ENCODE measurements around the gene AKAP6. TPM values are rescaled to one million over a fixed set of nuclear protein-coding genes. Genes with fewer than 3 reads are reported as not detected.

The AKAP6 gene
- total RNA-seq, 1 donor from 2014 or later = 7.7 TPM

GRCh38 chr14:32737621-32738020 is 408.5 kb downstream of the AKAP6 start:
- Histone ChIP-seq H3K9me3 (no peaks in the 10 kb centered on the region), H3K27me3 (no peaks in the 10 kb centered on the region), H3K36me3 (no peaks in the 10 kb centered on the region), H3K4me3 (no peak overlapping the region), H3K4me1 (no peaks in the 10 kb centered on the region), H3K27ac (no peak overlapping the region)
- TF ChIP-seq, protein P1, sequence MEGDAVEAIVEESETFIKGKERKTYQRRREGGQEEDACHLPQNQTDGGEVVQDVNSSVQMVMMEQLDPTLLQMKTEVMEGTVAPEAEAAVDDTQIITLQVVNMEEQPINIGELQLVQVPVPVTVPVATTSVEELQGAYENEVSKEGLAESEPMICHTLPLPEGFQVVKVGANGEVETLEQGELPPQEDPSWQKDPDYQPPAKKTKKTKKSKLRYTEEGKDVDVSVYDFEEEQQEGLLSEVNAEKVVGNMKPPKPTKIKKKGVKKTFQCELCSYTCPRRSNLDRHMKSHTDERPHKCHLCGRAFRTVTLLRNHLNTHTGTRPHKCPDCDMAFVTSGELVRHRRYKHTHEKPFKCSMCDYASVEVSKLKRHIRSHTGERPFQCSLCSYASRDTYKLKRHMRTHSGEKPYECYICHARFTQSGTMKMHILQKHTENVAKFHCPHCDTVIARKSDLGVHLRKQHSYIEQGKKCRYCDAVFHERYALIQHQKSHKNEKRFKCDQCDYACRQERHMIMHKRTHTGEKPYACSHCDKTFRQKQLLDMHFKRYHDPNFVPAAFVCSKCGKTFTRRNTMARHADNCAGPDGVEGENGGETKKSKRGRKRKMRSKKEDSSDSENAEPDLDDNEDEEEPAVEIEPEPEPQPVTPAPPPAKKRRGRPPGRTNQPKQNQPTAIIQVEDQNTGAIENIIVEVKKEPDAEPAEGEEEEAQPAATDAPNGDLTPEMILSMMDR (IDR thresholded peaks at IDR 0.05) = no peak
- intact Hi-C loops (cut with DNase I) = no loop called here
- no peak for DNase-seq
- no peak for ATAC-seq

DNA sequence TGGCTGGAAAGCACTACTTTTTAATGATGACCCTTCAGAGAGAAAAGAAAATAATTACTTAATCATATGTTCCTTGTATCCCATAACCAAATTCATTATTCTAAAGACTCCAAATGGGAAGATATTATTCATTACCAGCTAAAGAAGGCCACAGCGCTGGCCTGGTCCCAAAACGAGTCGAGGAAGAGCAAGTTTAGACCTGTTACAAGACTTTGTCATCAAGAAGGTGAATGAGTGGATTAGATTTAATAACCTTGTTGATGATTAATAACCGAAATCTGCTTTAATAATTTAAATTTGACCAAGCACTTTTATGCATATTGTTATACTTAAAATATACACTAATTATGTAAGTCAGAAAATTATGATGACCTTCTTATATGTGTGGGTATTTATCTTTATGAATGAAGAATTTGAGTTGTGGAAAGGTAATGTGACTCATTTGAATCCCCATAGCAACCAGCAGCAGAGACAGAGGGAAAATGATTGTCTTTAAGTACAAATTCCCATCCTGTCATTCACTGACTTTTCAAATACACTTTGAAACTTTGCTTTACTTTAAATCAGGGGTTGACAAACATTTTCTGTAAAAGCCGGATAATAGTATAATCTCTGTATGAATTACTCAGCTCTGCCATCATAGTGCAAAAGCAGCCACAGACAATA is 409.2 kb downstream of the AKAP6 start:
- no peaks in the 10 kb centered on the region for H3K9me3 ChIP-seq
- TF ChIP-seq, protein P1 (IDR thresholded peaks at IDR 0.05) = no peak
- DNase-seq (no peak), ATAC-seq (no peak)
- no peaks in the 10 kb centered on the region for H3K36me3 ChIP-seq
- no peak overlapping the region for H3K4me3 ChIP-seq
- no peaks in the 10 kb centered on the region for H3K27me3 ChIP-seq
- intact Hi-C loops (cut with DNase I) = no loop called here
- H3K4me1 ChIP-seq = no peaks in the 10 kb centered on the region
- H3K27ac ChIP-seq = no peak overlapping the region

DNA sequence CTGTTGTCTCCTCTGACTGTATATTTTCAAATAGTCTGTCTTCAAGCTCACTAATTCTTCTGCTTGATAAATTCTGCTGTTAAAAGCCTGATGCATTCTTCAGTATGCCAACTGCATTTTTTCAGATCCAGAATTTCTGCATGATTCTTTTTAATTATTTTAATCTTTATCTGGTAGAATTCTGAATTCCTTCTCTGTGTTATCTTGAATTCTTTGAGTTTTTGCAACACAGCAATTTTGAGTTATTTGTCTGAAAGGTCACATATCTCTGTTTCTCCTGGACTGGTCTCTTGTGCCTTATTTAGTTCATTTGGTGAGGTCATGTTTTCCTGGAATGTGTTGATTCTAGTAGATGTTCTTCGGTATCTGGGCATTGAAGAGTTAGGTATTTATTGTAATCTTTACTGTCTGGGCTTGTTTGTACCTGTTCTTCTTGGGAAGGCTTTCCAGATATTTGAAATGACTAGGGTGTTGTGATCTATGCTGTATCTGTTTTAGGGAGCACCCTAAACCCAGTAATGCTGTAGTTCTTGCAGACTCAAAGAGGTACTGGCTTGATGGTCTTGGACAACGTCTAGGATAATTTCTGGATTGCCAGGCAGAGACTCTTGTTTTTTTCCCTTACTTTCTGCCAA is 415.8 kb downstream of the AKAP6 start:
- ATAC-seq (no peak), DNase-seq (no peak)
- H3K27ac ChIP-seq = no peak overlapping the region
- no peaks in the 10 kb centered on the region for H3K4me1 ChIP-seq
- H3K36me3 ChIP-seq = no peaks in the 10 kb centered on the region
- H3K4me3 ChIP-seq = no peak overlapping the region
- no peaks in the 10 kb centered on the region for H3K9me3 ChIP-seq
- no peaks in the 10 kb centered on the region for H3K27me3 ChIP-seq
- TF ChIP-seq, protein P1 (IDR thresholded peaks at IDR 0.05) = no peak
- intact Hi-C loops (cut with DNase I) = no loop called here

DNA sequence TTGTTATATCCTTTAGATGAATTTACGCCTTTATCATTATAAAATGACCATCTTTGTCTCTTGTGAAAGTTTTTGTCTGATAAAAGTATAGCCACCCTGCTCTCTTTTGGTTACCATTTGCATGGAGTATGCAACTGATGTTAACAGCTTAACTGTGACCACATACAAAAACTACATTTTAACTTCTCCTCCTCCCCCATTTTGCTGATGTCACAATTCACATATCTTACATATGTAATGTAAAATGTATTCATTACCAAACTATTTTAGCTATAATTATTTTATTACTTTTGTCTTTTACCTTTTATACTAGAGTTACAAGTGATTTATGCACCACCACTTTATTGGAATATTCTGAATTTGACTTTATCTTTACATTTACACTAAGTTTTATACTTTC is 425.1 kb downstream of the AKAP6 start:
- intact Hi-C loops (cut with DNase I) = no loop called here
- peaks cover 8% of the 10 kb centered on the region for H3K9me3 ChIP-seq
- ATAC-seq (no peak), DNase-seq (no peak)
- H3K4me3 ChIP-seq = no peak overlapping the region
- no peaks in the 10 kb centered on the region for H3K36me3 ChIP-seq
- H3K4me1 ChIP-seq = no peaks in the 10 kb centered on the region
- H3K27ac ChIP-seq = no peak overlapping the region
- no peaks in the 10 kb centered on the region for H3K27me3 ChIP-seq
- TF ChIP-seq, protein P1 (IDR thresholded peaks at IDR 0.05) = no peak

DNA sequence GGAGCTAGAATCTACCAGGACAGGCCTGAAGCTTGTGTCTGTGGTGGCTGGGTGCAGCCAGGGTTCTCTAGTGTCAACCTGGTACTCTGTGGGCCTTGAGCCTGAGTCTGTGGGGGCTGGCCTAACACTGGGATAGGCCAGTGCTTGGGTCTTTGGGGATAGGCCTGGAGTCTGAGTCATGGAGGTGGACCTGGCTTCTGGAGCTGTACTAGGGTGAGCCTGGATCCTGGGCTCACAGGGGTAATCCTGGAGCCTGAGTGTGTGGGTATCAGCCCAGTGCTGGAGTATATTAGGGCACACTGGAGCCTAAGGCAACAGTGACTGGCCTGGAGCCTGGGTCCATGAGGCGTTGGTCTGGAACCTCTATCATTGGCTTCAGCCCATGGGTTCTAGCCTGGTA is 427.1 kb downstream of the AKAP6 start:
- intact Hi-C loops (cut with DNase I) = no loop called here
- no peaks in the 10 kb centered on the region for H3K4me1 ChIP-seq
- H3K36me3 ChIP-seq = no peaks in the 10 kb centered on the region
- TF ChIP-seq, protein P1 (IDR thresholded peaks at IDR 0.05) = no peak
- H3K4me3 ChIP-seq = no peak overlapping the region
- ATAC-seq (peak; percentile 28), DNase-seq (no peak)
- no peaks in the 10 kb centered on the region for H3K27me3 ChIP-seq
- no peak overlapping the region for H3K27ac ChIP-seq
- peaks cover 8% of the 10 kb centered on the region for H3K9me3 ChIP-seq
